GM23338 (cell line): ENCODE measurements around the gene SPATA25.

Source experiments
- EZH2phosphoT487 ChIP-seq: fragments of 200-600 bp; sonication (generic); IDR thresholded peaks from one replicate; pipeline ENCODE4 v1.8.1; 2018; ENCODE audit warnings: antibody characterized with exemption; ENCODE audit not compliant: unreplicated experiment
- POLR2AphosphoS5 ChIP-seq: IDR thresholded peaks from 2 replicates; pipeline ENCODE4 v1.6.1; 2016; ENCODE audit warnings: antibody characterized with exemption, low read depth
- TF ChIP-seq, protein P1 (sequence below), 2 experiments: fragments of 200-600 bp in 1 of 2; sonication (generic) in 1 of 2; conservative IDR thresholded peaks; 2 replicates each; pipeline versions ENCODE4 v1.5.1 to v1.6.1; 2016 to 2017; ENCODE audit warnings: antibody characterized with exemption in 2 of 2, low read depth in 2 of 2, mild to moderate bottlenecking in 2 of 2, moderate library complexity in 1 of 2
- TF ChIP-seq, protein P2 (sequence below): IDR thresholded peaks from 2 replicates; pipeline ENCODE4 v1.6.1; 2016; ENCODE audit warnings: antibody characterized with exemption
- TF ChIP-seq, protein P3 (sequence below): IDR thresholded peaks from one replicate; pipeline ENCODE4 v1.6.1; 2018; ENCODE audit warnings: antibody characterized with exemption; ENCODE audit not compliant: unreplicated experiment

DNA sequence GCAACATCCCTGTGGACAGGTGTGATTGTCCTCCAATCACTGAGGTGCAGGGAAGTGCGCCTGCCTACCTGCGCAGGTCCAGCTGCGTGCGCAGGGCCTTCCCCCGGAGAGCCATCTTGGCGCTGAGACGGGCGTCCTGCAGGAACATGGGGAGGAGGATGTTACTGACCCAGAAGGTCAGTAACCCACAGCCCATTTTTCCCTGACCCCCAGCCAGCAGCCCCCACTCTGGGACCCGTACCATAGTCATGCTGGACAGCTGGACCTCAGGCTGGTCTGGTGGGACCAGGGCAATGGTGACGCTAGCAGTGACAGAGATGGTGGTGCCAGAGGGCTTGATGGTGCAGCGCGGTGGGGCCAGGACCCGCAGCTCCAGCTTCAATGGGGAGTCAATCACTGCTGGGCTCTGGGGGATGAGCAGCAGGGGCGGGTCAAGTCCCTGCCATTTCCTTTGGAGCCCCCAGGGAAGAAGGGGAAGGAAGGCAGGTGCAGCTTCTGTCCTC lies 14.8 kb upstream of the SPATA25 start:
- TF ChIP-seq, protein P1, sequence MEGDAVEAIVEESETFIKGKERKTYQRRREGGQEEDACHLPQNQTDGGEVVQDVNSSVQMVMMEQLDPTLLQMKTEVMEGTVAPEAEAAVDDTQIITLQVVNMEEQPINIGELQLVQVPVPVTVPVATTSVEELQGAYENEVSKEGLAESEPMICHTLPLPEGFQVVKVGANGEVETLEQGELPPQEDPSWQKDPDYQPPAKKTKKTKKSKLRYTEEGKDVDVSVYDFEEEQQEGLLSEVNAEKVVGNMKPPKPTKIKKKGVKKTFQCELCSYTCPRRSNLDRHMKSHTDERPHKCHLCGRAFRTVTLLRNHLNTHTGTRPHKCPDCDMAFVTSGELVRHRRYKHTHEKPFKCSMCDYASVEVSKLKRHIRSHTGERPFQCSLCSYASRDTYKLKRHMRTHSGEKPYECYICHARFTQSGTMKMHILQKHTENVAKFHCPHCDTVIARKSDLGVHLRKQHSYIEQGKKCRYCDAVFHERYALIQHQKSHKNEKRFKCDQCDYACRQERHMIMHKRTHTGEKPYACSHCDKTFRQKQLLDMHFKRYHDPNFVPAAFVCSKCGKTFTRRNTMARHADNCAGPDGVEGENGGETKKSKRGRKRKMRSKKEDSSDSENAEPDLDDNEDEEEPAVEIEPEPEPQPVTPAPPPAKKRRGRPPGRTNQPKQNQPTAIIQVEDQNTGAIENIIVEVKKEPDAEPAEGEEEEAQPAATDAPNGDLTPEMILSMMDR (conservative IDR thresholded peaks at IDR 0.05; ENCODE audit: low read depth in 2 of 2): no peak
- TF ChIP-seq, protein P2, sequence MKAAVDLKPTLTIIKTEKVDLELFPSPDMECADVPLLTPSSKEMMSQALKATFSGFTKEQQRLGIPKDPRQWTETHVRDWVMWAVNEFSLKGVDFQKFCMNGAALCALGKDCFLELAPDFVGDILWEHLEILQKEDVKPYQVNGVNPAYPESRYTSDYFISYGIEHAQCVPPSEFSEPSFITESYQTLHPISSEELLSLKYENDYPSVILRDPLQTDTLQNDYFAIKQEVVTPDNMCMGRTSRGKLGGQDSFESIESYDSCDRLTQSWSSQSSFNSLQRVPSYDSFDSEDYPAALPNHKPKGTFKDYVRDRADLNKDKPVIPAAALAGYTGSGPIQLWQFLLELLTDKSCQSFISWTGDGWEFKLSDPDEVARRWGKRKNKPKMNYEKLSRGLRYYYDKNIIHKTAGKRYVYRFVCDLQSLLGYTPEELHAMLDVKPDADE: no peak
- TF ChIP-seq POLR2AphosphoS5: no peak
- TF ChIP-seq, protein P3, sequence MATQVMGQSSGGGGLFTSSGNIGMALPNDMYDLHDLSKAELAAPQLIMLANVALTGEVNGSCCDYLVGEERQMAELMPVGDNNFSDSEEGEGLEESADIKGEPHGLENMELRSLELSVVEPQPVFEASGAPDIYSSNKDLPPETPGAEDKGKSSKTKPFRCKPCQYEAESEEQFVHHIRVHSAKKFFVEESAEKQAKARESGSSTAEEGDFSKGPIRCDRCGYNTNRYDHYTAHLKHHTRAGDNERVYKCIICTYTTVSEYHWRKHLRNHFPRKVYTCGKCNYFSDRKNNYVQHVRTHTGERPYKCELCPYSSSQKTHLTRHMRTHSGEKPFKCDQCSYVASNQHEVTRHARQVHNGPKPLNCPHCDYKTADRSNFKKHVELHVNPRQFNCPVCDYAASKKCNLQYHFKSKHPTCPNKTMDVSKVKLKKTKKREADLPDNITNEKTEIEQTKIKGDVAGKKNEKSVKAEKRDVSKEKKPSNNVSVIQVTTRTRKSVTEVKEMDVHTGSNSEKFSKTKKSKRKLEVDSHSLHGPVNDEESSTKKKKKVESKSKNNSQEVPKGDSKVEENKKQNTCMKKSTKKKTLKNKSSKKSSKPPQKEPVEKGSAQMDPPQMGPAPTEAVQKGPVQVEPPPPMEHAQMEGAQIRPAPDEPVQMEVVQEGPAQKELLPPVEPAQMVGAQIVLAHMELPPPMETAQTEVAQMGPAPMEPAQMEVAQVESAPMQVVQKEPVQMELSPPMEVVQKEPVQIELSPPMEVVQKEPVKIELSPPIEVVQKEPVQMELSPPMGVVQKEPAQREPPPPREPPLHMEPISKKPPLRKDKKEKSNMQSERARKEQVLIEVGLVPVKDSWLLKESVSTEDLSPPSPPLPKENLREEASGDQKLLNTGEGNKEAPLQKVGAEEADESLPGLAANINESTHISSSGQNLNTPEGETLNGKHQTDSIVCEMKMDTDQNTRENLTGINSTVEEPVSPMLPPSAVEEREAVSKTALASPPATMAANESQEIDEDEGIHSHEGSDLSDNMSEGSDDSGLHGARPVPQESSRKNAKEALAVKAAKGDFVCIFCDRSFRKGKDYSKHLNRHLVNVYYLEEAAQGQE: no peak
- no peak for TF ChIP-seq EZH2phosphoT487
